ENCODE measurements around the gene IGSF9B.

GRCh38 chr11:133925756-133926155 is 31.0 kb downstream of the IGSF9B start:
- TF ChIP-seq, protein P1, sequence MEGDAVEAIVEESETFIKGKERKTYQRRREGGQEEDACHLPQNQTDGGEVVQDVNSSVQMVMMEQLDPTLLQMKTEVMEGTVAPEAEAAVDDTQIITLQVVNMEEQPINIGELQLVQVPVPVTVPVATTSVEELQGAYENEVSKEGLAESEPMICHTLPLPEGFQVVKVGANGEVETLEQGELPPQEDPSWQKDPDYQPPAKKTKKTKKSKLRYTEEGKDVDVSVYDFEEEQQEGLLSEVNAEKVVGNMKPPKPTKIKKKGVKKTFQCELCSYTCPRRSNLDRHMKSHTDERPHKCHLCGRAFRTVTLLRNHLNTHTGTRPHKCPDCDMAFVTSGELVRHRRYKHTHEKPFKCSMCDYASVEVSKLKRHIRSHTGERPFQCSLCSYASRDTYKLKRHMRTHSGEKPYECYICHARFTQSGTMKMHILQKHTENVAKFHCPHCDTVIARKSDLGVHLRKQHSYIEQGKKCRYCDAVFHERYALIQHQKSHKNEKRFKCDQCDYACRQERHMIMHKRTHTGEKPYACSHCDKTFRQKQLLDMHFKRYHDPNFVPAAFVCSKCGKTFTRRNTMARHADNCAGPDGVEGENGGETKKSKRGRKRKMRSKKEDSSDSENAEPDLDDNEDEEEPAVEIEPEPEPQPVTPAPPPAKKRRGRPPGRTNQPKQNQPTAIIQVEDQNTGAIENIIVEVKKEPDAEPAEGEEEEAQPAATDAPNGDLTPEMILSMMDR (IDR thresholded peaks at IDR 0.05; ENCODE audit: insufficient read depth, low read length, poor library complexity, severe bottlenecking), result no peak
- TF ChIP-seq EZH2phosphoT487 (conservative IDR thresholded peaks at IDR 0.05; ENCODE audit: low read length), result no peak
